ENCODE results near the gene FCHO2. TPM values are rescaled to one million over a fixed set of nuclear protein-coding genes. Genes with fewer than 3 reads are reported as not detected.

Gene FCHO2
- total and polyA plus RNA-seq, 2 donors (not counting 3 experiments of a cell fraction or from before 2014, with no cell fraction given) = 12.0 to 25.2 TPM

DNA sequence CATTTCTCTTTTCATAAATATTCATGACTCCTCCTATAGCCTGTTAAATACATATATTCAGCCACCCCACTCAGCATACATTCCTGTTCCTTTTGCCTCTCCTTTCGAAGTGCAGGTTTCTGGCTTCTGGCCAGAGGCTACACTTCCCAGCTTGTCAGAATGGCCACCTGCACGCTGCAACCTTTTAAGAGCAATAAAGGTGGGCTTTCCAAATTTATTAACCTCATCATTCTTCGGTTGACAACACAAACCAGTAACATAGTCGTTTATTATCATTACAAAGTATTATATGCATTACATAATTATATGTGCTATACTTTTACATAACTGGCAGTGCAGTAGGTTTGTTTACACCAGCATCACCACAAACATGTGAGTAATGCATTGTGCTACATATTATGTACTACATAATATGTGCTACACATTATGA lies 148.0 kb downstream of the FCHO2 start:
- FAIRE-seq = no peak
- CTCF ChIA-PET = interaction anchor here (2.2 kb wide), 2 partner anchors 13 to 15 kb away, joined by 5 to 8 read pairs; no protein-coding TSS in a partner anchor

DNA sequence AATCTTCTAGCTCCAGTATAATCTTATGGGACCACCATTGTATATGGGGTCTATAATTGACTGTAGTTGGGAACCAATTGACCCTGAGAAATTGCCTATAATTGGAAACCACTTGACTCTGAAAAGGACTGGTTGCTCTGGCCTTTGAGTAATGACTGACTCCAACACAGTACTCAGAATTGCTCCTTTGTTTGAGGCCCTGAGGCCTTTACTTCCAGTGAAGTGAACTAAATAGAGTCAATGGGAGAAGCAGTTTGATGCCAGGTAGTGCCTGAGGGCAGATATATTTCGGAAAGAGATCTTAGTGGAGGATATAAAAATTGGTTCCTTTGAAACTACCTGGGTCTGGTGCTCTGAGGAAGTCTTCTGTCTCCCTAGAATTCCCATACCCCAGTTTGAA lies 148.5 kb downstream of the FCHO2 start:
- POLR2A ChIA-PET = no interaction called here
- dilution Hi-C loops (cut with MboI; ENCODE audit: extremely low pct_ligation_motif_present, low sequenced_read_pairs) = no loop called here
- BruUV-seq (replicated peaks) = no TSS peak

More for the DNA sequence above, 148.0 kb downstream of the FCHO2 start:
- H2AFZ ChIP-seq (ENCODE audit: low read depth, low read length) = no peak overlapping the region
- TF ChIP-seq FOS (IDR thresholded peaks at IDR 0.05; ENCODE audit: borderline replicate concordance, insufficient read depth, low read length) (no peak), POLR2A (IDR thresholded peaks at IDR 0.05; ENCODE audit: low read depth, low read length) (no peak), EZH2 (IDR thresholded peaks at IDR 0.05; ENCODE audit: borderline replicate concordance, low read depth, low read length, severe bottlenecking) (no peak), GATA2 (IDR thresholded peaks at IDR 0.05; ENCODE audit: insufficient read depth, insufficient read length, low read depth, low read length) (no peak), JUN (IDR thresholded peaks at IDR 0.05; ENCODE audit: borderline replicate concordance, insufficient read depth, insufficient read length, low read depth) (no peak), POLR2AphosphoS5 (IDR thresholded peaks at IDR 0.05; ENCODE audit: insufficient read depth, low read depth, low read length) (no peak)
- TF ChIP-seq, protein P1, sequence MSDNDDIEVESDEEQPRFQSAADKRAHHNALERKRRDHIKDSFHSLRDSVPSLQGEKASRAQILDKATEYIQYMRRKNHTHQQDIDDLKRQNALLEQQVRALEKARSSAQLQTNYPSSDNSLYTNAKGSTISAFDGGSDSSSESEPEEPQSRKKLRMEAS (IDR thresholded peaks at IDR 0.05; ENCODE audit: insufficient read depth, insufficient read length) = no peak
- H3K4me1 ChIP-seq (ENCODE audit: control insufficient read depth, extremely low read depth, insufficient read depth, low read length) = no peaks in the 10 kb centered on the region
- no peak overlapping the region for H3K4me2 ChIP-seq (ENCODE audit: insufficient read depth, low read length)
- no TSS peak for BruUV-seq (replicated peaks)
- no peaks in the 10 kb centered on the region for H4K20me1 ChIP-seq (replicated peaks; ENCODE audit: control insufficient read depth, extremely low read depth, insufficient read depth, low read length)
- no peaks in the 10 kb centered on the region for H3K9me1 ChIP-seq (replicated peaks; ENCODE audit: control insufficient read depth, extremely low read depth, insufficient read depth, low read length)
- H3K36me3 ChIP-seq (ENCODE audit: control insufficient read depth in 2 of 2, extremely low read depth in 1 of 2, insufficient read depth in 2 of 2, low read length in 2 of 2) = no peaks in the 10 kb centered on the region
- POLR2A ChIA-PET = no interaction called here
- H3K79me2 ChIP-seq (ENCODE audit: control insufficient read depth, insufficient read depth, low read length) = no peaks in the 10 kb centered on the region
- no peak for DNase-seq (ENCODE audit: low read depth, low spot score)
- H3K9me3 ChIP-seq (replicated peaks; ENCODE audit: control insufficient read depth, insufficient read depth, low read length) = no peaks in the 10 kb centered on the region
- H3K9ac ChIP-seq (replicated peaks; ENCODE audit: extremely low read depth, insufficient read depth, low read length) = no peak overlapping the region
- H3K4me3 ChIP-seq (replicated peaks in 1 of 3; ENCODE audit: insufficient read depth in 1 of 3, low read depth in 1 of 3, low read length in 3 of 3) = no peak overlapping the region
- dilution Hi-C loops (cut with MboI; ENCODE audit: extremely low pct_ligation_motif_present, low sequenced_read_pairs) = no loop called here
- H3K27ac ChIP-seq (ENCODE audit: insufficient read depth, low read depth, low read length) = no peak overlapping the region
- H3K27me3 ChIP-seq (ENCODE audit: control insufficient read depth in 2 of 2, insufficient read depth in 2 of 2, low read length in 2 of 2) = peaks cover 3% of the 10 kb centered on the region in 2 experiments
- intact Hi-C loops (cut with micrococcal nuclease) = no loop called here

More for the DNA sequence above, 148.5 kb downstream of the FCHO2 start:
- H3K4me1 ChIP-seq (ENCODE audit: control insufficient read depth, extremely low read depth, insufficient read depth, low read length) = no peaks in the 10 kb centered on the region
- no peak overlapping the region for H3K9ac ChIP-seq (replicated peaks; ENCODE audit: extremely low read depth, insufficient read depth, low read length)
- H3K9me3 ChIP-seq (replicated peaks; ENCODE audit: control insufficient read depth, insufficient read depth, low read length) = no peaks in the 10 kb centered on the region
- TF ChIP-seq EZH2 (IDR thresholded peaks at IDR 0.05; ENCODE audit: borderline replicate concordance, low read depth, low read length, severe bottlenecking) = no peak
- TF ChIP-seq, protein P2, sequence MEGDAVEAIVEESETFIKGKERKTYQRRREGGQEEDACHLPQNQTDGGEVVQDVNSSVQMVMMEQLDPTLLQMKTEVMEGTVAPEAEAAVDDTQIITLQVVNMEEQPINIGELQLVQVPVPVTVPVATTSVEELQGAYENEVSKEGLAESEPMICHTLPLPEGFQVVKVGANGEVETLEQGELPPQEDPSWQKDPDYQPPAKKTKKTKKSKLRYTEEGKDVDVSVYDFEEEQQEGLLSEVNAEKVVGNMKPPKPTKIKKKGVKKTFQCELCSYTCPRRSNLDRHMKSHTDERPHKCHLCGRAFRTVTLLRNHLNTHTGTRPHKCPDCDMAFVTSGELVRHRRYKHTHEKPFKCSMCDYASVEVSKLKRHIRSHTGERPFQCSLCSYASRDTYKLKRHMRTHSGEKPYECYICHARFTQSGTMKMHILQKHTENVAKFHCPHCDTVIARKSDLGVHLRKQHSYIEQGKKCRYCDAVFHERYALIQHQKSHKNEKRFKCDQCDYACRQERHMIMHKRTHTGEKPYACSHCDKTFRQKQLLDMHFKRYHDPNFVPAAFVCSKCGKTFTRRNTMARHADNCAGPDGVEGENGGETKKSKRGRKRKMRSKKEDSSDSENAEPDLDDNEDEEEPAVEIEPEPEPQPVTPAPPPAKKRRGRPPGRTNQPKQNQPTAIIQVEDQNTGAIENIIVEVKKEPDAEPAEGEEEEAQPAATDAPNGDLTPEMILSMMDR (IDR thresholded peaks at IDR 0.05; ENCODE audit: extremely low read depth in 1 of 2, insufficient read depth in 1 of 2, low read depth in 1 of 2, low read length in 2 of 2) = no peak
- TF ChIP-seq GATA2 (IDR thresholded peaks at IDR 0.05; ENCODE audit: insufficient read depth, insufficient read length, low read depth, low read length) = no peak
- TF ChIP-seq POLR2A (IDR thresholded peaks at IDR 0.05; ENCODE audit: low read depth, low read length) = no peak
- no peak for TF ChIP-seq POLR2AphosphoS5 (IDR thresholded peaks at IDR 0.05; ENCODE audit: insufficient read depth, low read depth, low read length)
- no peak for TF ChIP-seq FOS (IDR thresholded peaks at IDR 0.05; ENCODE audit: borderline replicate concordance, insufficient read depth, low read length)
- TF ChIP-seq, protein P1 (IDR thresholded peaks at IDR 0.05; ENCODE audit: insufficient read depth, insufficient read length) = no peak
- no peak for TF ChIP-seq JUN (IDR thresholded peaks at IDR 0.05; ENCODE audit: borderline replicate concordance, insufficient read depth, insufficient read length, low read depth)
- TF ChIP-seq MYC (IDR thresholded peaks at IDR 0.05; ENCODE audit: low read depth, low read length) = no peak
- no peak overlapping the region for H3K4me2 ChIP-seq (ENCODE audit: insufficient read depth, low read length)
- no peak overlapping the region for H3K27ac ChIP-seq (ENCODE audit: insufficient read depth, low read depth, low read length)
- H3K36me3 ChIP-seq (ENCODE audit: control insufficient read depth in 2 of 2, extremely low read depth in 1 of 2, insufficient read depth in 2 of 2, low read length in 2 of 2) = no peaks in the 10 kb centered on the region
- intact Hi-C loops (cut with micrococcal nuclease) = no loop called here
- peaks cover 3% of the 10 kb centered on the region in 2 experiments for H3K27me3 ChIP-seq (ENCODE audit: control insufficient read depth in 2 of 2, insufficient read depth in 2 of 2, low read length in 2 of 2)
- H3K4me3 ChIP-seq (replicated peaks in 1 of 3; ENCODE audit: insufficient read depth in 1 of 3, low read depth in 1 of 3, low read length in 3 of 3) = no peak overlapping the region
- H2AFZ ChIP-seq (ENCODE audit: low read depth, low read length) = no peak overlapping the region
- CTCF ChIA-PET = interaction anchor here (0.8 to 2.2 kb wide), 2 partner anchors 16 to 28 kb away, joined by 3 to 5 read pairs; no protein-coding TSS in a partner anchor
- DNase-seq (ENCODE audit: low read depth, low spot score) (no peak), FAIRE-seq (no peak)
- no peaks in the 10 kb centered on the region for H3K9me1 ChIP-seq (replicated peaks; ENCODE audit: control insufficient read depth, extremely low read depth, insufficient read depth, low read length)
- H4K20me1 ChIP-seq (replicated peaks; ENCODE audit: control insufficient read depth, extremely low read depth, insufficient read depth, low read length) = no peaks in the 10 kb centered on the region
- no peaks in the 10 kb centered on the region for H3K79me2 ChIP-seq (ENCODE audit: control insufficient read depth, insufficient read depth, low read length)
